ENCODE data around the gene RSPO3.
"Not testable (repeated sequence)": the region's sequence is repeated elsewhere in the genome, so short reads cannot be mapped to it uniquely, and the experiment has no call there.

RSPO3 gene

DNA sequence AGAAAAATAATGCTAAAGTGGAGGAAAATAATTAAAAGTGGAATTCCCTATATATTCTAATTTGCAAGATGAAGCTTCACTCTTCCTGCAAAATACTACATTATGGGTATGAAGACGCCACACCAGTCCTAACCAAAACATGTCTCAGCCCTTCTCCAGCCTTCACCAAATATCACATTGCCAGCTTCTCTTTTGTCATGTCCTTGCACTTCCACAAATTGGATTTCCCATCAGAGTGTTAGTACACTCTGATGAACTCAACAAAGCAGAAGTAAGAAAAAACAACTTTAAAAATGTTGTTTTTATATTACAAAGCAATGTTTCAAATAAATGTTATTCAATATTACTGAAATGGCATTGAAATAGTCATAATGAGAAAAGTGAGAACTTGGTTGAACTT, 85.8 kb downstream of the RSPO3 start:
- DNase-seq (ENCODE audit: low read depth, low spot score), result no peak

DNA sequence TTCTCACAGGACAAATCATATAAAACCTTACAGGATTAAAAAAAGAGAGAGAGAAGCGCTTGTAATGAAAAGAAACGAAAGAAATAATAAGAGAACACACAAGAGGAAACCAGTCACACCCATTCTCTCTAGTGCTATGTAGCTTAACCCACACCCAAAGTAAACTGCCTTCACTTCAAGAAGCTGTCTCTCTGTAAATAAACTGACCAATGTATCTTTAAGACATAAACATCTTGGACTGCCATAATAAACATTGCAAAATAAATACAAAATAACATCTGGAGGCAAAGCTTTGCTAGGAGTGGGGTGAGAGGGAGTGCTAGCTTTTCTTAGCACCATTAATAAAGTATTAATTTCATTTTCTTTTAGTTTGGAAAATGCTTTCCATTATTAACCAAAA, 86.6 kb downstream of the RSPO3 start:
- DNase-seq (ENCODE audit: low read depth, low spot score), result no peak

DNA sequence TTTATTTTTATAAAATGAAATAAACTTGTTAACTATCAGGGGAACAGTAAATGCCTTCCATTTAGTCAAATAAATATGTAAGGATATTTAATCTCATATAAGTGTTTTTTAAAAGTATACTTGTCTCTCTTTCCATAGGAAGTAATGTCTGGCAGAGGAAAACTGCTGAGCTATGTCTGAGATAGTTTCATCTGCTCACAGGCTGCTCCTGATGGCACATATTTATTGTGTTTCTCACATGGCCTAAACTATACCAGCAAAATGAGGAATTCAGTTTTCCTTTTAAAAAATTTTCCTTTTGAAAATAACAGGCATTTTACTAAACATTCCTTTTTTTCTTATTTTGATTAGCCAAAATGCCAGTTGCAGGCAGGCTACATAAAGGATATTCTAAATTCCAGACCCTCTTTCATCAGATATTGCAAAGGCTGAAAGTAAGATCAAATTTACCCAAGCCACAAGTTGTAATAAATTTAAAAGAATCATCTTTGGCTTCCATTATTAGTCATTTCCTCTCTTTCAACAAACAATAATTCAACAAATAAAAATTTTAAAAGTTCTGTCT, 88.1 kb downstream of the RSPO3 start:
- DNase-seq (ENCODE audit: low read depth, low spot score), result no peak

DNA sequence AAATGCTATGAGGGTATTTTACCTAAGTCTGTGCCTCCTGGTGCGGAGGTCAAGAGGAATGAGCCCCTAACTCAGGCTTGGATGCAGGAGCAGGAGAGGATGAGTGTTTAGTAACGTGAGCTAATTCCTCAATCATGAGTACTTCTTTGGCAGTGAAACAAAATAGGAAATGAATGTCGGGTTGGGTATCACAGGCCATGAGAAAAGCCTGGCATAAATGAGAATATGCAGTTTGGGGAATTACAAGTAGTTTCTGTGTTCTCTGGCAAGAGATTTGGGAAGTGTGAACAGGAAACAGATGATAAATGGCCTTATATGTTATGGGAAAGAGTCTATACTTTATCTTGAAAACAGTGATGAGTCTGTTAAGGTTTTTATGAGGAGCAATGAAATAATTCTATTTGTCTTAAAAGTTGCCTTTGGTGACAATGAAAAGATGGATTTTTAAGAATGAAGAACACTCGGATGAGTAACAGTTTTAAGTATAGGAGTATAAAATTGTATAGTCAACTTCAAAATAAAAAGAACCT, 89.2 kb downstream of the RSPO3 start:
- DNase-seq (ENCODE audit: low read depth, low spot score), result no peak

DNA sequence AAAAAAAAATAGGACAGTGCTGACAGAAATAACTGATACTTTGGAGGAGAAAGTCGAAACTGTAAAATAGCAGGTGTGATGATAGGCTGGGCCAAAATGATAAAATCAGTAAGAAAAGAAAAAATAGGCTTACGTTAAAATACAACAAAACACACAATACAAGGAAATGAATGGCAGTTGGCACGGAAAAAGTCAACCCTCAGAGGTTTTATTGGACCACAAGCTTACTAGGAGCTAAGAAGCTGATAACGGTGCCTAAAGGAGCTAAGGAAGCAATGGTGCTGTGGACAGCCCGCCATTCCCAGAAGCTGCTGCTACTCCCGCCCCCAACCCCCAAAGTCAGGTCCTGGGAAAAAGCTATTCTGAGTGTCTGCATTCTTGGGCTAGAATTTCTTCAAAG, 92.3 kb downstream of the RSPO3 start:
- DNase-seq (ENCODE audit: low read depth, low spot score), result no peak

DNA sequence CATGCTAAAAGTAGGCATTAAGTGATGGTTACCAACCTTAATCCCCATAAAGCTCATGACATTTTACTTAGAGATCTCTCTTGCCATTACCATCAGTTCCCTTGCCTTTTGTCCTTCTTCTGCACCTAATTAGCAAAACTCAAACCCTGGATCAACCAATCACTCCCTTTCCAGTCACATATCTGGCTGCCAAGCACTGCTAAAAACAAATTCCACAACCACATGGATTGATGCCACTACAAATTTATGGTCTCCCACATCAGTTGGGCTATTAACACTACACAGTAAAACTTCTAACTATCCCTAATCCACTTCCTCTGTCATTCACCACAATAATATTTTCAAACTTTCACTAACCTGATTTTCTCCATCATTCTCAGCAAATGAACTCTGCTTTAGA, 93.9 kb downstream of the RSPO3 start:
- DNase-seq (ENCODE audit: low read depth, low spot score), result no peak

DNA sequence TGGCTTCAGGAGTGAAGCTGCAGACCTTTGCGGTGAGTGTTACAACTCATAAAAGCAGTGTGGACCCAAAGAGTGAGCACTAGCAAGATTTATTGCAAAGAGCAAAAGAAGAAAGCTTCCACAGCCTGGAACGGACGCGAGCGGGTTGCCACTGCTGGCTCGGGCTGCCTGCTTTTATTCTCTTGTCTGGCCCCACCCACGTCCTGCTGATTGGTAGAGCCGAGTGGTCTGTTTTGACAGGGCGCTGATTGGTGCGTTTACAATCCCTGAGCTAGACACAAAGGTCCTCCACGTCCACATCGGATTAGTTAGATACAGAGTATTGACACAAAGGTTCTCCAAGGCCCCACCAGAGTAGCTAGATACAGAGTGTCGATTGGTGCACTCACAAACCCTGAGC, 95.6 kb downstream of the RSPO3 start:
- not testable (repeated sequence) for DNase-seq (ENCODE audit: low read depth, low spot score)

DNA sequence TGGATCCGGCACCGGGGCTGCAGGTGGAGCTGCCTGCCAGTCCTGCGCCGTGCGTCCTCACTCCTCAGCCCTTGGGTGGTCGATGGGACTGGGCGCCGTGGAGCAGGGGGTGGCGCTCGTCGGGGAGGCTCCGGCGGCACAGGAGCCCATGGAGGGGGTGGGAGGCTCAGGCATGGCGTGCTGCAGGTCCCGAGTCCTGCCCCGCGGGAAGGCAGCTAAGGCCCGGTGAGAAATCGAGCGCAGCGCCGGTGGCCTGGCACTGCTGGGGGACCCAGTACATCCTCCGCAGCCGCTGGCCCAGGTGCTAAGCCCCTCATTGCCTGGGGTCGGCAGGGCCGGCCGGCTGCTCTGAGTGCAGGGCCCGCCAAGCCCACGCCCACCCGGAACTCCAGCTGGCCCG, 96.1 kb downstream of the RSPO3 start:
- not testable (repeated sequence) for DNase-seq (ENCODE audit: low read depth, low spot score)

DNA sequence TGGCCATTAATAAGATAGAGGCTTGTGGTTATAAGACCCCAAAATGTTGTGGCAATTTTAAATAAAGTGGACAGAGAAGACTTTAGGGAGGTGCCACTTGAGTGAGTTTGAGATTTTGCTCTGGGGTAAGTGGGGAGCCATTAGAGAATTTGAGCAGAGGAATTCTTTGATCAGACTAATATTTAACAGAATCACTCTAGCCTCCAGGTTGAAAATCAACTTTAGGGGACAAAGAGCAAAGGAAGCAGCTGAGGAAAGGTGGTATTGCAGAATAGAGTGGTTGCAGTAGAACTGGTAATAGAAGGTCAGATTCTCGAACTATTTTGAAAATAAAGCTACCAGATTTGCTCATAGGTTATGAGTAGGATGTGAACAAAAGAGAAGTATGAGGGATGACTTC, 97.5 kb downstream of the RSPO3 start:
- no peak for DNase-seq (ENCODE audit: low read depth, low spot score)

DNA sequence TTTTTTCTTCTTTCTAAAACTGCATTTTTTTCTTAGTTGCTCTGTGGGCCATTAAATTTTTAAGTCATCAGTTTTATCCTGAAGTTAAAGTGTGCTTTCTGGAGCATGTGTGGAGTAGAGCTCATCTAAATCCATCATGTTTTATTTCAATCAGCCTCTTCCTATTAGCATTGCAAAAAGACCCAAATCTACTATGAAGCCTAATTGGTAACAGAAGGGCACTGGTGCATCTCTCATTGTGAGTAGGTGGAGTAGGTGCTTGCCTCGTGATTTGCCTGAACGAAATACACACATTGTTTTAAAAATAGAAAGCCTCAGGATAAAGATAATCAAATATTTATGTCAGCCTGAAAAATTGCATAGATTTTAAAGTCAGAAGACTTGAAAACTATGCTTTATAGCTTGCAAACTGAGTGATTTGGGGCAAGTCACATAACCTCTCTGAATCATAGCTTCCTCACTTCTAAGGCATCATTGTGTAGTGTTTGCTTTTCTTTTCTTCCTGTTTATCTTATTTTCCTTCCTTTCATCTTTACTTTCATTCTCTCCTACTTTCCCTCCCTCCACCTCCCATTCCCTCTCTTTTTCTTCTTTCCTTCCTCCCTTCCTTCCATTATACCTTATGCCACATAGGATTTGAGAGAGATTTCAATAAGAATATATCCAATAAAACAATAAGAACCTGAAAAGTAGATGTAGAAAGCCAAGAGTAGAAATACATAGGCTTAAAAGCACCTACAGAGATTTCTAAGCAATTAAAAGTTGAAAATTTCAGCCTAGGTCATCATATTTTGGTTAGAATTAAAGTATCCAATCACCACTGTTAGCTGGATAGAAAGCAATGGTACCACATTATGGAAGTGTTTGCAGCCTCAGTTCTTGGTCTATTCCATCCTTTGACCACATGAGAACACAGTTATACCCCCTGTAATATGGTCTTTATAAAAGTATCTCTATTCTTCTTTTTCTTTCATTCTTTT, 98.6 kb downstream of the RSPO3 start:
- no peak for DNase-seq (ENCODE audit: low read depth, low spot score)

DNA sequence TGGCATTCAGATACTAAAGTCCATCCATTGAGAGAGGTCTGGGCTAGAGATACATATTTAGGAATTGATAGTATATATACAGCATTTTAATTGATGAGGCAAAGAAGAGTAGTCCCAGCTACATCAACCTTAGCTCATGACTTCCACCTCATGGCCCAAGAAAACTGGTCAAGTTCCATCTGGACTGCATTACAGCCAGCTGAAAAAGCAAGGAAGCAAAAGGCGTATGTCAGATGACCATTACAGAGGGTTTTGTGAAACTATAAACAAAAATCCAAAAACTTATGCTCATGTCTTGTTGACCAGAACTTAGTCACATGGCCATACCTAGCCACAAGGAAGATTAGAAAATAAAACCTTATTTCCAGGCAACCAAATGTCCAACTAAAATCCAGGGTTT, 101.4 kb downstream of the RSPO3 start:
- DNase-seq (ENCODE audit: low read depth, low spot score), result no peak

DNA sequence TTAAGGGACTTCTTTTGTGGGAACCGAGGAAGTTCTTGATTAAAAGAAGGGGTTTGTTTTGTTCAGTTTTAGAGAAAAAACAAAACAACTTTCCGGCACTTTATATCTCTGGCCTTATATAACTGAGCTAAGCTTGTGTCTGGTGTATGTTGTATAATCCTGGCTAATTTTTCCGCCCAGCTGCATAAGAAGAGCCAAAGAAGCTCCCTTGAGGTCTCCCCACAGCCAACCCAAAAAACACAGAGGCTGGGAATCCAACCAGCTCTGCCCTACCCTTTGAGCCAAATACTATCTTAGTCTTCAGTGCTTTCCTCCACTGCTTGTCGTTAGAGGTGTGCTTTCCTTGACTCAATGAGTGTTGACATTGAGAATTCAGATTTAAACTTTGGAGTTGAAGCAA, 102.7 kb downstream of the RSPO3 start:
- DNase-seq (ENCODE audit: low read depth, low spot score), result no peak

DNA sequence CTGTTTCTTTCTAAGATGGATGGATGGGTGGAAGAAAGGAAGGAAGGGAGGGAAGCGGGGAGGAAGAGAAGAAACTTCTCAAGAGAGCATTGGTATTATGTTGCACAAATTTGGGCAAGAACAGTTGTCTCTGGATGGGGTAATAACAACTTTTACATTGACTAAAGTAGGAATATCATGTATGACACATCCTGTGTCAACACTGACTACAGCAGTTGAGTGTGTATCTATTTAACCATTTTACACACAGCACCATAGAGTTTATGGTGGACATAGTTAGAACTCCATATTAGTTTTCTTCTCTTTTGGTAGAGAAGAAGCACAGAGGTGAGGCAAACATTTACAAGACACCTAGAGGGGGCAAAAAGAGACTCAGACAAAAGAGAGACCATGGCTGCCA, 103.9 kb downstream of the RSPO3 start:
- no peak for DNase-seq (ENCODE audit: low read depth, low spot score)

DNA sequence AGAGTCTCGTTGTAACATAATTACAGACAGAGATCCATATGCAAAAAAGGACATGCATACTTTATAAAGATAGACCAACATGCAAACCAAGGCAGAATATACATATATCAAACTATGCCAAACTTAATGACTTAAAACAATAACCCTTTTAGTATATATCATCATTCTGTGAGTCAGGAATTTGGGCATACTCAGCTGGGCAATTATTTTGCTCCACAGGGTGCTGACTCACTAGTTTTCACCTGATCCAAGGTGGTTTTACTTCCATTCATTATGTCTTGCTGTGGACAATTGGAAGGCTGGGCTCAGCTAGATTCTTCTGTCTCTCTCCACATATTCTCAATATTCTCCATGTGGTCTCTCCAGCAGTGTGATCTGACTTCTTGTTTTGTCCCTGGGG, 107.0 kb downstream of the RSPO3 start:
- DNase-seq (ENCODE audit: low read depth, low spot score), result no peak

DNA sequence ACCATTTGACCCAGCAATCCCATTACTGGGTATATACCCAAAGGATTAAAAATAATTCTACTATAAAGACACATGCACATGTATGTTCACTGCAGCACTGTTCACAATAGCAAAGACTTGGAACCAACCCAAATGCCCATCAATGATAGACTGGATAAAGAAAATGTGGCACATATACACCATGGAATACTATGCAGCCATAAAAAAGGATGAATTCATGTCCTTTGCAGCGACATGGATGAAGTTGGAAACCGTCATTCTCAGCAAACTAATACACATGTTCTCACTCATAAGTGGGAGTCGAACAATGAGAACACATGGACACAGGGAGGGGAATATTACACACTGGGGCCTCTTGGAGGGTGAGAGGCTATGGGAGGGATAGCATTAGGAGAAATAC, 115.3 kb downstream of the RSPO3 start:
- DNase-seq (ENCODE audit: low read depth, low spot score), result not testable (repeated sequence)

DNA sequence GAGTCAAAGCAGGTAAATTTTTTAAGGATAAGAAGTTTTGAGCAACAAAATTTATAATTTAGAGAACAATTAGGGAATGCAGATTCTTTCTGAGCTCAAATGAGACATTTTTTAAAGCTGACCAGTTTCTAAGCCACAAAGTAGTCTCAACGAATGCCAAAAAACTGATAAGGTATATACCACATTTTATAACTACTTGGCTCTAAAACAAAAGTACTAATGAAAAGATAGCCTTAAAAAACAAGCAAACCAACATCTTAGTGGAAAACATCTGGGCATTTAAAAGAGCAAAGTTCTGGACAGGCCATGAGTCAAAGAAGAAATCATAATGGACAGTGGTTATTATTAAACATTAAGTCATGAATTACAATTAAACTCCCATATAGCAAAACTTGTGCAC, 125.0 kb downstream of the RSPO3 start:
- no peak for DNase-seq (ENCODE audit: low read depth, low spot score)

Measured in activated CD4-positive, CD25-positive, alpha-beta regulatory T cell treated with anti-CD3 and anti-CD28 coated beads, Interleukin-2, amount 50 U/mL, for 16 hours (primary cell).